GM12875 (cell line): ENCODE data around the gene CIBAR2.

Experiments
- H3K4me3 ChIP-seq: one replicate; pipeline ENCODE4 v1.5.1; 2011; ENCODE audit warnings: low read depth, low read length, control low read depth
- TF ChIP-seq, protein P1 (sequence below): IDR thresholded peaks from 2 replicates; pipeline ENCODE4 v1.5.1; 2011; ENCODE audit warnings: low read depth, mild to moderate bottlenecking, control low read depth, inconsistent platforms, low read length, moderate library complexity, borderline replicate concordance; ENCODE audit not compliant: insufficient read depth

CIBAR2 gene

DNA sequence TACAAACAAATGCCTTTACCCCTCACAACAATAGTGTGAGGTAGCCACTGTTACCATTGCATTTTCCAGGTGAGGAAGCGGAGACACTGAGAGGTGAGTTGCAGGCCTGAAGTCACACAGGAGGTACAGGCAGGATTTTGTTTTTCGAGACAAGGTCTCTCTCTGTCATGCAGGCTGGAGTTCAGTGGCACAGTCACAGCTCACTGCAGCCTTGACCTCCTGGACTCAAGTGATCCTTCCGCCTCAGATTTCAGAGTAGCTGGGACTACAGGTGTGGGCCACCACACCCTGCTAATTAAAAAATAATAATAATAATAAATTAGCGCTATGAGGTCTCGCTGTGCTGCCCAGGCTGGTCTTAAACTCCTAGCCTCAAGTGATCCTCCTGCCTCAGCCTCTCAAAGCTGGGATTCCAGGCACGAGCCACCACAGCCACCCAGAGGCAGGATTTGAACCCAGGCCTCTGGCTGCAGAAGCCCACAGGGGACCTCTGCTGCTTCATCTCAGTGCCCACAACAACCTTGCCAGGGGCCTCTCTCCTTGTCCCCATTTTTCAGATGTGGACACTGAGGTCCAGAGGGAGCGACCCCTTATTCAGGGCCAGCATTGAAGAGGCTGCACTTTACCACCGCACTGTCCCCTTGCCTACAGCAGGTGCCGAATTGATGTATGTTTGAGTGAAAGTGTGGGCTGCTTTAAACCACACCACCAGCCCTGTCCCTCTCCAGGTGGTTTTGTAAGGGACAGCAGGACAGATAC is 16.0 kb upstream of the CIBAR2 start:
- H3K4me3 ChIP-seq: no peak overlapping the region
- TF ChIP-seq, protein P1, sequence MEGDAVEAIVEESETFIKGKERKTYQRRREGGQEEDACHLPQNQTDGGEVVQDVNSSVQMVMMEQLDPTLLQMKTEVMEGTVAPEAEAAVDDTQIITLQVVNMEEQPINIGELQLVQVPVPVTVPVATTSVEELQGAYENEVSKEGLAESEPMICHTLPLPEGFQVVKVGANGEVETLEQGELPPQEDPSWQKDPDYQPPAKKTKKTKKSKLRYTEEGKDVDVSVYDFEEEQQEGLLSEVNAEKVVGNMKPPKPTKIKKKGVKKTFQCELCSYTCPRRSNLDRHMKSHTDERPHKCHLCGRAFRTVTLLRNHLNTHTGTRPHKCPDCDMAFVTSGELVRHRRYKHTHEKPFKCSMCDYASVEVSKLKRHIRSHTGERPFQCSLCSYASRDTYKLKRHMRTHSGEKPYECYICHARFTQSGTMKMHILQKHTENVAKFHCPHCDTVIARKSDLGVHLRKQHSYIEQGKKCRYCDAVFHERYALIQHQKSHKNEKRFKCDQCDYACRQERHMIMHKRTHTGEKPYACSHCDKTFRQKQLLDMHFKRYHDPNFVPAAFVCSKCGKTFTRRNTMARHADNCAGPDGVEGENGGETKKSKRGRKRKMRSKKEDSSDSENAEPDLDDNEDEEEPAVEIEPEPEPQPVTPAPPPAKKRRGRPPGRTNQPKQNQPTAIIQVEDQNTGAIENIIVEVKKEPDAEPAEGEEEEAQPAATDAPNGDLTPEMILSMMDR: no peak

DNA sequence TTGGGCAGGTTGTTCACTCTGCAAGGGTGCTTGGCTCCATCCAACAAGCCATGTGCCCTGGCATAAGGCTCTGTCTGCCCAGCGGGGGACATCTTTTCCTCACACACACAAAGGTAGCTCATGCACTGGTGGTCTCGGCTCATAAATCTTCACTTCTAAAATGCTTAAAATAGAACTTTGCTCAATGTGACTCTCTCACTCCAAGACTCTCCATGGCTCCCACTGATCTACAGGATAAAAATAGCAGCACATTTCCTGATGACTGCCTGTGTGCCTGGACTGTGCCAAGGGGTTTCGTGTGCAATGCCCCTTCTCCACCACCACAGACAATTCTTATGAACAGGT is 15.1 kb upstream of the CIBAR2 start:
- H3K4me3 ChIP-seq: no peak overlapping the region
- TF ChIP-seq, protein P1: no peak

DNA sequence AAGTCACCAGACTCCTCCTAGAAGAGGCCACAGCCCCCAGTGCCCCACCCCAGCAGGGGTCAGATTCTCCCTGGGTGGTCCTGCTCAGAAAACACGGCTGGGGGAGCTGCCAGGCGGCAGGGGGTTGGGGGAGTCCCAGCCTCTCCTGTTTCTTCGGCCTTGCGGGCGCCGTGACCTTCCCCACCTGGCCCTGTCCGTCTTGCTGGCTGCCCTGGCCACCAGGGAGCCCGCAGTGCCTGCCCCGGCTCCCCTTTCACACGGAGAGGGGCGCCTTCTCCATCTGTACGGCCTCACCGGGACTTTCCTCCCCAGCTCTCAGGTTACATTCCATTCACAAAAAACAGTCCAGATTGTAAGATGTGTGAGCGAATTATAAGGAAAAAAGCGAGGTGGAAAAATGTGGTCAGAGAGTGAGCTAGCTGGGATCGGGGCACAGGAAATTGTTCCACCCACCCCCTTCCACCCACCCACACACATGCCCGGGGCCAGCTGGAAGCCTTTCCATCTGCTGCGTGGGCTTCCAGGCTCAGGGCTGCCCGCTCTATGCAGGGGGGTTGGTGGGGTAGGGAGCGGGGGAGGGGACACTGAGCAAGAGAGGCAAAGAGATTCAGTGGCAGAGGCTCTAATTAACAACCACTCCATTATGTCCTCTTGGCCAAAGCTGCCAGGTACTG is 14.6 kb upstream of the CIBAR2 start:
- TF ChIP-seq, protein P1: no peak
- no peak overlapping the region for H3K4me3 ChIP-seq

DNA sequence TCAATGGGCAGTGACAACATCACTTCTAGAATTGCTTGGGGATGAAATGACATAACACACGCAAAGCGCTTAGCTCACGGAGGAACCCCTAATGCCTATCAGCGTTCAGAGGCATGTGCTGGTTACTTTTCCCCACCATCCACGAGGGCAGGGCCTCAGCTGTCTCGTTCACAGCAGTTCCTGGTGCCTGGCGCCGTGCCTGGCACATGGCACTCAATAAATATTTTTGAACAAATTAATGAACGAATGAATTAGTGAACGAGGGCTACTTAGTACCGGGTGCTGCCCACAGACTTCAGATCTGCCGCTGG is 14.1 kb upstream of the CIBAR2 start:
- TF ChIP-seq, protein P1: no peak
- no peak overlapping the region for H3K4me3 ChIP-seq

DNA sequence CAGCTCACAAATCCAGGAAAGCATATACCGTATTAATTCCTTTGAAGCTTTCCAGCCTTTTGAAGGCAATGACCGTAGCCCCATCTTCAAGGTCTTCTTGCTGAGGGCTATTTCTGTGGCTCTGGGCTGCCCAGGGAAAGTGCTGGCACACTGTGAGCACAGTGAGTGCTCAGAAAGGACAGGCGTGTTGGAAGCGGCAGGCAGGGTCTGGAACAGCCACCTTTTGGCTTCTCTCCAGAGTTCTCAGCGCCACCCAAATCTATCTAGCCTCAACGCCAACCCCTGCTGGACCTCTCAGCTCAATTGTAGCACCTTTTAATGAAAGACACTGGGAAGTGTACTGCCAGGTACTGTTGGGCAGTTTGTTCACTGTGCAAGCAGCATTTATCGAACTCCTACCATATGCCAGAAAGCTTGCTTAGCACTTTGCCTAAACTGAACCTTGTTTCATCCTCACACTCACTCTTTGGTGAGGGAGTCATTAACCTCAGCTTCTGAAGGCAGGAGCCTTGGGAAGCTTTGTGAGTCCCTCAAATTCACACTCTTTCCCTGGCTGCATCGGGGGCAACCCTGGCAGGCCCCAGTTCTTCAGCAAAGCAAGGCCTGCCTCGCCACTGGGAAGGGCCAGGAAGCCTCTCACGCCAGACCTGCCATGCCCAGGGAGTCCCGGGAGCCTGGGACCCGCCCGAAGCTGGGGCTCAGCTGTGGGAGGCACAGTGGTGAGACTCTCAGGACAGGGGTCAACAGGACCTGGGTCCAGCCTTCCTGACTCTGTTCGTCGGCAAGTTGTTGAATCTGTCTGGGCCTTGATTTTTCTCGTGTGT is 13.5 kb upstream of the CIBAR2 start:
- H3K4me3 ChIP-seq: no peak overlapping the region
- TF ChIP-seq, protein P1: no peak

DNA sequence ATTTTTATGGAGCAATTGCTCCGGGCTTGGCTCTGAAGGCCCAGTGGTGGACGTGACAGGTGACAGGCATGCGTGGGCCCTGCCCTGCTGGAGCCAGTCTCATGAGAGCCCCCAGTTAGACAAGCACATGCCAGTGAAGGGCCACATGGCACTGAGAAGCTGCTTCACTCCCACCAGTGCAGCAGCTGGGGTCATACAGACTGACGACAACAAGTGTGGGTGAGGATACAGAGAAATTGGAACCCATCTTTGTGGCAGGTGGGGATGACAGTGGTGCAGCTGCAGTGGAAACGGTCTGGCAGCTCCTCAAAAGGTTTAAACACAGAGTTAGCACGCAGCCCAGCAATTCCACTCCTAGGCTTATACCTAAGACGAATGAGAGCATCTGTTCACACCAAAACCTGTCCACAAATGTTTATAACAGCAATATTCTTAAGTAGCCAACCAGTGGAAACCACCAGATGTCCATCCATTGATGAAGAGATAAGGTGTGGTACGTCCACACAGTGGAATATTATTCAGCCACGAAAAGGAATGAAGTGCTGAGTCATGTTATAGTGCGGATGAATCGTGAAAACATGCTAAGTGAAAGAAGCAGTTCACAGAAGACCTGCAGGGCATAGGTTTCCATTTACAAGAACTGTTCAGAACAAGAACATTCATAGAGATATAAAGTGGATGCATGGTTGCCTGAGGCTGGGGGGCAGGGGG is 12.5 kb upstream of the CIBAR2 start:
- TF ChIP-seq, protein P1: no peak
- no peak overlapping the region for H3K4me3 ChIP-seq
